ENCODE results near the gene GSTA2. TPM values are rescaled to one million over a fixed set of nuclear protein-coding genes. Genes with fewer than 3 reads are reported as not detected.
"Not testable (repeated sequence)": the region's sequence is repeated elsewhere in the genome, so short reads cannot be mapped to it uniquely, and the experiment has no call there.

Gene GSTA2
- total RNA-seq, 1 donor from 2014 or later, result not detected

- no peaks in the 10 kb centered on the region for H3K36me3 Mint-ChIP-seq (ENCODE audit: low read depth)
- POLR2A ChIA-PET, result no interaction called here
- no peak for DNase-seq
- no peak for TF ChIP-seq CTCF (IDR thresholded peaks at IDR 0.05)
- intact Hi-C loops (cut with micrococcal nuclease), result no loop called here
- H3K4me1 Mint-ChIP-seq, result no peaks in the 10 kb centered on the region
- no peak for ATAC-seq (ENCODE audit: low read depth)
- H3K27me3 Mint-ChIP-seq, result peaks cover 27% of the 10 kb centered on the region
- no peak overlapping the region for H3K4me3 Mint-ChIP-seq
- no peak overlapping the region for H3K27ac Mint-ChIP-seq
- CTCF ChIA-PET, result no interaction called here
- no peaks in the 10 kb centered on the region for H3K9me3 Mint-ChIP-seq
Measured at GRCh38 chr6:52779237-52779636, 16.0 kb upstream of the GSTA2 start.

- H3K27ac Mint-ChIP-seq; POLR2A ChIA-PET; H3K4me3 Mint-ChIP-seq; H3K36me3 Mint-ChIP-seq (ENCODE audit: low read depth); H3K4me1 Mint-ChIP-seq; DNase-seq; CTCF ChIA-PET; intact Hi-C loops (cut with micrococcal nuclease); ATAC-seq (ENCODE audit: low read depth); H3K9me3 Mint-ChIP-seq: not testable (repeated sequence)
- H3K27me3 Mint-ChIP-seq, result peaks cover 24% of the 10 kb centered on the region
Measured at GRCh38 chr6:52776711-52777351, 13.6 kb upstream of the GSTA2 start.

GRCh38 chr6:52769399-52769798, 6.1 kb upstream of the GSTA2 start:
- H3K4me1 Mint-ChIP-seq; H3K36me3 Mint-ChIP-seq (ENCODE audit: low read depth); intact Hi-C loops (cut with micrococcal nuclease); CTCF ChIA-PET; H3K4me3 Mint-ChIP-seq; DNase-seq; H3K9me3 Mint-ChIP-seq; H3K27ac Mint-ChIP-seq; ATAC-seq (ENCODE audit: low read depth); POLR2A ChIA-PET; H3K27me3 Mint-ChIP-seq: not testable (repeated sequence)

- intact Hi-C loops (cut with micrococcal nuclease); H3K9me3 Mint-ChIP-seq; H3K4me3 Mint-ChIP-seq; H3K4me1 Mint-ChIP-seq; H3K27me3 Mint-ChIP-seq; CTCF ChIA-PET; H3K36me3 Mint-ChIP-seq (ENCODE audit: low read depth); ATAC-seq (ENCODE audit: low read depth); POLR2A ChIA-PET; DNase-seq; H3K27ac Mint-ChIP-seq: not testable (repeated sequence)
Measured at GRCh38 chr6:52767658-52768057, 4.4 kb upstream of the GSTA2 start.

- intact Hi-C loops (cut with micrococcal nuclease); H3K36me3 Mint-ChIP-seq (ENCODE audit: low read depth); ATAC-seq (ENCODE audit: low read depth); H3K4me1 Mint-ChIP-seq; DNase-seq; POLR2A ChIA-PET; H3K27me3 Mint-ChIP-seq; CTCF ChIA-PET; H3K27ac Mint-ChIP-seq; H3K4me3 Mint-ChIP-seq; H3K9me3 Mint-ChIP-seq: not testable (repeated sequence)
Measured at GRCh38 chr6:52761673-52762491, 1.4 kb downstream of the GSTA2 start.

GRCh38 chr6:52760105-52760765, 3.0 kb downstream of the GSTA2 start:
- H3K27me3 Mint-ChIP-seq, result peaks cover 18% of the 10 kb centered on the region
- H3K4me3 Mint-ChIP-seq, result no peak overlapping the region
- intact Hi-C loops (cut with micrococcal nuclease), result no loop called here
- POLR2A ChIA-PET, result no interaction called here
- H3K36me3 Mint-ChIP-seq (ENCODE audit: low read depth), result no peaks in the 10 kb centered on the region
- no peaks in the 10 kb centered on the region for H3K4me1 Mint-ChIP-seq
- no peak for TF ChIP-seq CTCF (IDR thresholded peaks at IDR 0.05)
- ATAC-seq (ENCODE audit: low read depth) (no peak), DNase-seq (no peak)
- no peak overlapping the region for H3K27ac Mint-ChIP-seq
- CTCF ChIA-PET, result no interaction called here
- no peaks in the 10 kb centered on the region for H3K9me3 Mint-ChIP-seq

- Mint-ChIP-seq H3K4me1 (no peaks in the 10 kb centered on the region), H3K27ac (no peak overlapping the region), H3K4me3 (no peak overlapping the region), H3K27me3 (peaks cover 20% of the 10 kb centered on the region), H3K36me3 (ENCODE audit: low read depth) (no peaks in the 10 kb centered on the region), H3K9me3 (no peaks in the 10 kb centered on the region)
- intact Hi-C loops (cut with micrococcal nuclease), result no loop called here
- ChIA-PET POLR2A (interaction anchor here (0.7 kb wide), 1 partner anchor 516 kb away, joined by 7 read pairs; no protein-coding TSS in a partner anchor), CTCF (no interaction called here)
- no peak for TF ChIP-seq CTCF (IDR thresholded peaks at IDR 0.05)
- ATAC-seq (ENCODE audit: low read depth) (no peak), DNase-seq (no peak)
Measured at GRCh38 chr6:52759085-52759484, 4.2 kb downstream of the GSTA2 start.

- DNase-seq; ATAC-seq (ENCODE audit: low read depth); intact Hi-C loops (cut with micrococcal nuclease); H3K27ac Mint-ChIP-seq; H3K36me3 Mint-ChIP-seq (ENCODE audit: low read depth); H3K9me3 Mint-ChIP-seq; H3K4me1 Mint-ChIP-seq; POLR2A ChIA-PET; H3K4me3 Mint-ChIP-seq; CTCF ChIA-PET: not testable (repeated sequence)
- H3K27me3 Mint-ChIP-seq, result peaks cover 15% of the 10 kb centered on the region
Measured at GRCh38 chr6:52757651-52758338, 5.5 kb downstream of the GSTA2 start.
